ENCODE measurements around the gene MMP24. TPM values are rescaled to one million over a fixed set of nuclear protein-coding genes. Genes with fewer than 3 reads are reported as not detected.

The MMP24 gene
- total and polyA plus RNA-seq, 4 donors: 0.09 to 0.75 (median 0.42) TPM

DNA sequence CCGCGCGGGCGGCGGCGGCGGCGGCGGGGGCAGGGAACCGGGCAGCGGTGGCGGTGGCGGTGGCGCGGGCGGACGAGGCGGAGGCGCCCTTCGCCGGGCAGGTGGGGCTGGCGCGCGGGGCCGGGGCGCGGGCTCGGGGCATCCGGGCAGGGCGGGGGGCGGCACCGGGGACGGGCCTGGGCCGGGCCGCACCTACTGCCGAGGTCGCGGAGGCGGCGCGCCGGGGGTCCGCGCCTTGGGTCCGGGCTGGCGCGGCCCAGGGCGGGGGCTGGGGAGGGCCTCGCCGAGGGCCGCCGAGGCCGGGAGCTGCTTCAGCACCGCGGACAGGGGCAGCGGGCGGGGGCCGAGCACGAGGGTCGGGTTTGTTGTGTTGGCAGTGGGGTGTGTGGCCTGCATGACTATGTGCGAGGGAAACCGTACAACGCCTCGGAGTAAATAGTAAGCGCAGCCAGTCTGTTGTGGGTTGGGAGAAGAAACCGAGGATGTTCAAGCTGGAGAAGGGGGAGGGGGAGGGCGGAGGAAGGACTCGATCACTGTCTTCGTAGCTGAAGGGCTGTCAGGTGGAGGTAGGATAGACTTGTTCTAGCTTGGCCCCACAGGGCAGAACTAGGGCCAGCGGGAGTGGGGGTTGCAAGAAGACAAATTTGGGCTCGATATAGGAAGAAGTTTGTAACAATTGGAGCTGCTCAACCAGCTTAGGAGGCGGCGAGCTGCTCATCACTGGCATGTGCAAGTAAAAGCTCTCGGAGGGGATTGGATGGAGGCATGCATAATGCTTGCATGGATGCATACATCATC, 593 bp downstream of the MMP24 start:
- Histone ChIP-seq H3K4me3 (ENCODE audit: low read depth in 1 of 3, low read length in 3 of 3) (peak overlapping the region in 1 of 3 donors; percentile 75), H3K27ac (ENCODE audit: low read depth in 1 of 2, low read length in 2 of 2) (no peak overlapping the region), H3K9me3 (ENCODE audit: control insufficient read depth in 4 of 4, low read length in 3 of 4) (no peaks in the 10 kb centered on the region), H3K27me3 (ENCODE audit: control insufficient read depth in 4 of 4, insufficient read depth in 4 of 4, low read length in 3 of 4) (no peaks in the 10 kb centered on the region), H3K36me3 (ENCODE audit: control insufficient read depth in 4 of 4, insufficient read depth in 3 of 4, low read depth in 1 of 4, low read length in 3 of 4) (no peaks in the 10 kb centered on the region), H3K4me1 (ENCODE audit: control insufficient read depth in 4 of 4, insufficient read depth in 4 of 4, low read length in 3 of 4) (peaks cover 0 to 9% (median 6%) of the 10 kb centered on the region in 4 donors), H3K9ac (ENCODE audit: low read depth in 1 of 2, low read length in 2 of 2) (no peak overlapping the region)
- 8% methylated on average over 74 of the region's 74 CpGs for WGBS
- TF ChIP-seq, protein P1, sequence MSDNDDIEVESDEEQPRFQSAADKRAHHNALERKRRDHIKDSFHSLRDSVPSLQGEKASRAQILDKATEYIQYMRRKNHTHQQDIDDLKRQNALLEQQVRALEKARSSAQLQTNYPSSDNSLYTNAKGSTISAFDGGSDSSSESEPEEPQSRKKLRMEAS (IDR thresholded peaks at IDR 0.05): peak; percentile 21
- no peak for TF ChIP-seq SP1 (IDR thresholded peaks at IDR 0.05)
- TF ChIP-seq REST (IDR thresholded peaks at IDR 0.05): peak; percentile 98
- peak; percentile 61 for DNase-seq (ENCODE audit: low spot score)

DNA sequence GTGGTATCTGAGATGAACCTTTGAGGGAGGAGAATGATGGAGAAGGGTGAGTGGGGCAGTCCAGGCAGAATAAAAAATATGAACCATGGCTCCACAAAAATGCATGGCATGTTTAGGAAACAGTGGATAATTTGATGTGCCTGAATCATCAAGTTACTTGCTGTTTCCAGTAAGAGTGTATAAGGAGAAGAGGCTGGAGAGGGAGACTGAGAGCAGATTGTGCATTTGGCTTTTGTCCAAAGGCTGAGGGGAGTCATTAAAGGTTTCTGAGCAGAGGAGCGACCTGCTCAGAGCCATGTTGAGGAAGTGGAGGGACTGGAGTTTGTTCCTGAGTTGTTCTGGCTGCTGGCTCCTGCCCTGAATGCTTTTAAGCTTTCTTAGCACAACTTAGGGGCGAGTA, 6.1 kb downstream of the MMP24 start:
- DNase-seq (ENCODE audit: low spot score): no peak
- peaks cover 0 to 3% (median 0%) of the 10 kb centered on the region in 4 donors for H3K36me3 ChIP-seq (ENCODE audit: control insufficient read depth in 4 of 4, insufficient read depth in 3 of 4, low read depth in 1 of 4, low read length in 3 of 4)
- TF ChIP-seq HNF4G (IDR thresholded peaks at IDR 0.05) (no peak), GABPA (IDR thresholded peaks at IDR 0.05 in 1 of 2, conservative IDR thresholded peaks at IDR 0.05 in 1 of 2) (no peak), YY1 (IDR thresholded peaks at IDR 0.05) (no peak), EGR1 (IDR thresholded peaks at IDR 0.05; ENCODE audit: low read depth in 2 of 2) (no peak), SP1 (IDR thresholded peaks at IDR 0.05) (no peak), FOXA2 (IDR thresholded peaks at IDR 0.05) (no peak), TAF1 (conservative IDR thresholded peaks at IDR 0.05) (no peak), REST (IDR thresholded peaks at IDR 0.05) (no peak), ATF3 (IDR thresholded peaks at IDR 0.05) (no peak), HNF4A (conservative IDR thresholded peaks at IDR 0.05) (no peak)
- no peaks in the 10 kb centered on the region for H3K4me1 ChIP-seq (ENCODE audit: control insufficient read depth in 4 of 4, insufficient read depth in 4 of 4, low read length in 3 of 4)
- no peak overlapping the region for H3K9ac ChIP-seq (ENCODE audit: low read depth in 1 of 2, low read length in 2 of 2)
- WGBS: 94% methylated on average over 2 of the region's 2 CpGs
- H3K9me3 ChIP-seq (ENCODE audit: control insufficient read depth in 4 of 4, low read length in 3 of 4): no peaks in the 10 kb centered on the region
- no peak overlapping the region for H3K27ac ChIP-seq (ENCODE audit: low read depth in 1 of 2, low read length in 2 of 2)
- H3K27me3 ChIP-seq (ENCODE audit: control insufficient read depth in 4 of 4, insufficient read depth in 4 of 4, low read length in 3 of 4): no peaks in the 10 kb centered on the region
- no peak overlapping the region for H3K4me3 ChIP-seq (ENCODE audit: low read depth in 1 of 3, low read length in 3 of 3)

All from liver (tissue), 9 donors.